ENCODE results near the gene CLDN6. TPM values are rescaled to one million over a fixed set of nuclear protein-coding genes. Genes with fewer than 3 reads are reported as not detected.
"Not testable (repeated sequence)": the region's sequence is repeated elsewhere in the genome, so short reads cannot be mapped to it uniquely, and the experiment has no call there.

CLDN6 gene
- polyA plus RNA-seq, 3 donors from 2014 or later: not detected

- Mint-ChIP-seq H3K27ac (peak overlapping the region in 5 of 6 donors; percentile 13 to 93 (median 77)), H3K4me3 (peak overlapping the region; percentile 58 to 75 (median 70)), H3K27me3 (ENCODE audit: low read depth in 3 of 3) (peaks cover 2 to 8% (median 3%) of the 10 kb centered on the region in 3 donors), H3K36me3 (peaks cover 6 to 18% (median 7%) of the 10 kb centered on the region in 3 donors), H3K9me3 (no peaks in the 10 kb centered on the region), H3K4me1 (peaks cover 50 to 58% of the 10 kb centered on the region in 2 donors)
- DNase-seq: no peak
Measured at GRCh38 chr16:3057181-3058138, 39.5 kb upstream of the CLDN6 start.

- Mint-ChIP-seq H3K27ac (peak overlapping the region in 5 of 6 donors; percentile 24 to 77 (median 61)), H3K27me3 (ENCODE audit: low read depth in 3 of 3) (peaks cover 2 to 8% (median 3%) of the 10 kb centered on the region in 3 donors), H3K36me3 (peaks cover 6 to 22% (median 7%) of the 10 kb centered on the region in 3 donors), H3K4me3 (peak overlapping the region; percentile 10 to 75 (median 70)), H3K4me1 (peaks cover 57 to 63% of the 10 kb centered on the region in 2 donors), H3K9me3 (no peaks in the 10 kb centered on the region)
- no peak for DNase-seq
Measured at GRCh38 chr16:3056336-3057180, 38.6 kb upstream of the CLDN6 start.

- Mint-ChIP-seq H3K4me1 (peaks cover 64 to 70% of the 10 kb centered on the region in 2 donors), H3K4me3 (peak overlapping the region in 4 of 5 donors; percentile 64 to 87 (median 70)), H3K27ac (peak overlapping the region in 5 of 6 donors; percentile 53 to 90 (median 83)), H3K36me3 (peaks cover 6 to 22% (median 7%) of the 10 kb centered on the region in 3 donors)
- not testable (repeated sequence) for H3K9me3 Mint-ChIP-seq; DNase-seq; H3K27me3 Mint-ChIP-seq (ENCODE audit: low read depth in 3 of 3)
Measured at GRCh38 chr16:3055734-3056115, 37.7 kb upstream of the CLDN6 start.

- Mint-ChIP-seq H3K27ac (peak overlapping the region; percentile 53 to 90 (median 83)), H3K4me1 (peaks cover 63 to 70% of the 10 kb centered on the region in 2 donors), H3K27me3 (ENCODE audit: low read depth in 3 of 3) (peaks cover 2 to 10% (median 3%) of the 10 kb centered on the region in 3 donors), H3K9me3 (no peaks in the 10 kb centered on the region), H3K36me3 (peaks cover 6 to 22% (median 7%) of the 10 kb centered on the region in 3 donors), H3K4me3 (peak overlapping the region; percentile 50 to 87 (median 64))
- DNase-seq: no peak
Measured at GRCh38 chr16:3054965-3055733, 37.2 kb upstream of the CLDN6 start.

GRCh38 chr16:3053330-3053710 lies 35.3 kb upstream of the CLDN6 start:
- not testable (repeated sequence) for H3K4me3 Mint-ChIP-seq; DNase-seq; H3K9me3 Mint-ChIP-seq; H3K27me3 Mint-ChIP-seq (ENCODE audit: low read depth in 3 of 3)
- Mint-ChIP-seq H3K36me3 (peaks cover 6 to 22% (median 7%) of the 10 kb centered on the region in 3 donors), H3K4me1 (peaks cover 59 to 66% of the 10 kb centered on the region in 2 donors), H3K27ac (peak overlapping the region in 1 of 6 donors; percentile 66)

- peaks cover 6 to 22% (median 7%) of the 10 kb centered on the region in 3 donors for H3K36me3 Mint-ChIP-seq
- H3K27ac Mint-ChIP-seq: peak overlapping the region in 4 of 6 donors; percentile 33 to 77 (median 54)
- H3K27me3 Mint-ChIP-seq (ENCODE audit: low read depth in 3 of 3): peaks cover 5 to 13% (median 8%) of the 10 kb centered on the region in 3 donors
- H3K4me3 Mint-ChIP-seq, H3K9me3 Mint-ChIP-seq, DNase-seq: not testable (repeated sequence)
- H3K4me1 Mint-ChIP-seq: peaks cover 62 to 66% of the 10 kb centered on the region in 2 donors
Measured at GRCh38 chr16:3052571-3053329, 34.8 kb upstream of the CLDN6 start.

- H3K9me3 Mint-ChIP-seq: no peaks in the 10 kb centered on the region
- peaks cover 54 to 57% of the 10 kb centered on the region in 2 donors for H3K4me1 Mint-ChIP-seq
- H3K27ac Mint-ChIP-seq: peak overlapping the region in 2 of 6 donors; percentile 5 to 66
- no peak for DNase-seq
- peaks cover 6 to 12% (median 8%) of the 10 kb centered on the region in 3 donors for H3K27me3 Mint-ChIP-seq (ENCODE audit: low read depth in 3 of 3)
- peaks cover 6 to 19% (median 7%) of the 10 kb centered on the region in 3 donors for H3K36me3 Mint-ChIP-seq
- no peak overlapping the region for H3K4me3 Mint-ChIP-seq
Measured at GRCh38 chr16:3051494-3051893, 33.5 kb upstream of the CLDN6 start.

GRCh38 chr16:3051009-3051408 lies 33.0 kb upstream of the CLDN6 start:
- DNase-seq: no peak
- peaks cover 6 to 12% (median 8%) of the 10 kb centered on the region in 3 donors for H3K27me3 Mint-ChIP-seq (ENCODE audit: low read depth in 3 of 3)
- peak overlapping the region in 3 of 6 donors; percentile 6 to 66 (median 27) for H3K27ac Mint-ChIP-seq
- peaks cover 54% of the 10 kb centered on the region in 2 donors for H3K4me1 Mint-ChIP-seq
- peaks cover 6 to 19% (median 7%) of the 10 kb centered on the region in 3 donors for H3K36me3 Mint-ChIP-seq
- H3K4me3 Mint-ChIP-seq: no peak overlapping the region
- H3K9me3 Mint-ChIP-seq: no peaks in the 10 kb centered on the region

GRCh38 chr16:3050487-3050886 lies 32.5 kb upstream of the CLDN6 start:
- DNase-seq: no peak
- H3K36me3 Mint-ChIP-seq: peaks cover 6 to 17% (median 7%) of the 10 kb centered on the region in 3 donors
- H3K4me3 Mint-ChIP-seq: no peak overlapping the region
- no peaks in the 10 kb centered on the region for H3K9me3 Mint-ChIP-seq
- H3K27me3 Mint-ChIP-seq (ENCODE audit: low read depth in 3 of 3): peaks cover 7 to 12% (median 9%) of the 10 kb centered on the region in 3 donors
- H3K27ac Mint-ChIP-seq: no peak overlapping the region
- H3K4me1 Mint-ChIP-seq: peaks cover 49% of the 10 kb centered on the region in 2 donors

- DNase-seq: no peak
- H3K36me3 Mint-ChIP-seq: peaks cover 4 to 12% (median 6%) of the 10 kb centered on the region in 3 donors
- no peak overlapping the region for H3K4me3 Mint-ChIP-seq
- peaks cover 11 to 16% (median 14%) of the 10 kb centered on the region in 3 donors for H3K27me3 Mint-ChIP-seq (ENCODE audit: low read depth in 3 of 3)
- peaks cover 49% of the 10 kb centered on the region in 2 donors for H3K4me1 Mint-ChIP-seq
- H3K9me3 Mint-ChIP-seq: no peaks in the 10 kb centered on the region
- H3K27ac Mint-ChIP-seq: no peak overlapping the region
Measured at GRCh38 chr16:3049921-3050481, 32.0 kb upstream of the CLDN6 start.

- DNase-seq: no peak
- peaks cover 37 to 39% of the 10 kb centered on the region in 2 donors for H3K4me1 Mint-ChIP-seq
- H3K27me3 Mint-ChIP-seq (ENCODE audit: low read depth in 3 of 3): peaks cover 22 to 29% (median 27%) of the 10 kb centered on the region in 3 donors
- peaks cover 0 to 4% (median 0%) of the 10 kb centered on the region in 3 donors for H3K36me3 Mint-ChIP-seq
- H3K4me3 Mint-ChIP-seq: peak overlapping the region in 3 of 5 donors; percentile 20 to 63 (median 55)
- no peaks in the 10 kb centered on the region for H3K9me3 Mint-ChIP-seq
- no peak overlapping the region for H3K27ac Mint-ChIP-seq
Measured at GRCh38 chr16:3047387-3047720, 29.4 kb upstream of the CLDN6 start.

Measured in immature natural killer cell (primary cell).